Smooth muscle cell (in vitro differentiated cells): ENCODE measurements around the gene PIK3AP1. TPM values are rescaled to one million over a fixed set of nuclear protein-coding genes. Genes with fewer than 3 reads are reported as not detected.

Experiments used
- DNase-seq: peaks from one replicate; lab custom pipeline; 2025; ENCODE audit not compliant: unreplicated experiment; lab: John Stamatoyannopoulos, UW
- H2AFZ ChIP-seq: fragments of 200-600 bp; sonication (generic); 2 replicates; pipeline ENCODE4 v1.6.0; 2016; ENCODE audit warnings: antibody characterized with exemption, low read depth, mild to moderate bottlenecking
- H3F3A ChIP-seq: fragments of 200-600 bp; sonication (generic); 2 replicates; pipeline ENCODE4 v1.6.0; 2017; ENCODE audit warnings: antibody characterized with exemption, low read depth
- H3K27ac ChIP-seq: fragments of 200-600 bp; sonication (generic); 2 replicates; pipeline ENCODE4 v1.5.1; 2016; ENCODE audit warnings: low read depth, mild to moderate bottlenecking
- H3K27me3 ChIP-seq: fragments of 200-600 bp; sonication (generic); 2 replicates; pipeline ENCODE4 v1.6.1; 2016; ENCODE audit warnings: low read depth, mild to moderate bottlenecking
- H3K36me3 ChIP-seq: fragments of 200-600 bp; sonication (generic); 2 replicates; pipeline ENCODE4 v1.5.1; 2016; ENCODE audit warnings: low read depth
- H3K4me1 ChIP-seq: fragments of 200-600 bp; sonication (generic); 2 replicates; pipeline ENCODE4 v1.5.1; 2016; ENCODE audit warnings: low read depth
- H3K4me2 ChIP-seq: fragments of 200-600 bp; sonication (generic); 2 replicates; pipeline ENCODE4 v1.6.0; 2016; ENCODE audit warnings: mild to moderate bottlenecking
- H3K4me3 ChIP-seq: fragments of 200-600 bp; sonication (generic); 2 replicates; pipeline ENCODE4 v1.5.1; 2016; ENCODE audit warnings: mild to moderate bottlenecking
- H3K79me2 ChIP-seq: fragments of 200-600 bp; sonication (generic); 2 replicates; pipeline ENCODE4 v1.6.0; 2016; ENCODE audit warnings: low read depth, mild to moderate bottlenecking
- H3K9ac ChIP-seq: fragments of 200-600 bp; sonication (generic); 2 replicates; pipeline ENCODE4 v1.6.0; 2016; ENCODE audit warnings: low read depth
- H3K9me3 ChIP-seq: fragments of 200-600 bp; sonication (generic); replicated peaks from 2 replicates; pipeline ENCODE4 v1.5.1; 2016; ENCODE audit warnings: low read depth
- H4K20me1 ChIP-seq: fragments of 200-600 bp; sonication (generic); 2 replicates; pipeline ENCODE4 v1.6.0; 2016; ENCODE audit warnings: low read depth
- CTCF ChIP-seq: fragments of 200-600 bp; sonication (generic); IDR thresholded peaks from 2 replicates; pipeline ENCODE4 v1.5.1; 2017; ENCODE audit warnings: borderline replicate concordance, mild to moderate bottlenecking, antibody characterized with exemption; ENCODE audit not compliant: insufficient read depth, poor library complexity, severe bottlenecking
- WGBS: methylation state at CpG from one replicate; pipeline ENCODE4 v1.1.7; 2016; ENCODE audit warnings: low lambda C conversion rate; 5-methylcytosine and 5-hydroxymethylcytosine counted together
- polyA plus RNA-seq: library from polyadenylated mRNA; unstranded; fragments of >200 nt; fragmentation: Nextera tagmentation; extraction: Ambion mirVana; gene quantifications from 2 replicates; pipeline ENCODE4 v1.2.1, GENCODE V29; 2016
- total RNA-seq: library from RNA; depleted of rRNA; stranded (reverse); fragments of >200 nt; gene quantifications from 2 replicates; pipeline ENCODE4 v1.2.3, GENCODE V29; 2014

The PIK3AP1 gene
- total and polyA plus RNA-seq, 2 experiments from 2014 or later = 1.2 TPM; not detected in 1

DNA sequence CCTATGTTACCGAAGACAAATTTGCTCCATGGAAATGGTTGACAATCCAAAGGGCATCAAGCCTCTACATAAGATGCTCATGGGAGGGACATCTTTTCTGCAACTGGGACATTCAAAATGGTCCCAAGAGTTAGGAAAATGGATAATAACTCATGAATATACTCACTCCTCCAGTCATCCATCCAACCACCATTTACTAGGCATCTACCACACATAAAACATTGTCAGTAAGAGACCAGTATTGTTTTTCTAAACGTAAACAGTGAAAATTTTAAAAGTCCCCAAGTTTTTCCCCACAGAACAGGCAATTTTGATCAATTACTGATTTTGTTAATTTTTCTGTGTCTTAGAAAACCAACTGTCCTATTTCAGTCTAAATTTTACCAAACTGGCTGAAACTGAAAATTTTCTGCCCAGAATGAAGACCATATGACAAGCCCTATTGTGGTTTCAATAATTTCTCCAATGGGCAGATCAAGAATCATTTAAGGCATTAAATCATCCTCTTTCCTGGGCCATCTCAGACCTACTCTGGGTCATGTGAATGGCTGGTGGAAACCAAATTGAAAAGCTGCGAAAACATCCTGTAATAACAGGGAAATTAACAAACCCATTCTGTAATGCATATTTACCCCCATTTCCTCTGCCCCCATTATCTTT lies 24.2 kb downstream of the PIK3AP1 start:
- TF ChIP-seq CTCF = no peak
- H2AFZ ChIP-seq = no peak overlapping the region
- no peak overlapping the region for H3K27ac ChIP-seq
- no peak overlapping the region for H3K4me3 ChIP-seq
- no peaks in the 10 kb centered on the region for H3K9me3 ChIP-seq
- no peaks in the 10 kb centered on the region for H4K20me1 ChIP-seq
- no peaks in the 10 kb centered on the region for H3K4me1 ChIP-seq
- H3K79me2 ChIP-seq = no peaks in the 10 kb centered on the region
- no peak overlapping the region for H3K4me2 ChIP-seq
- H3K36me3 ChIP-seq = no peaks in the 10 kb centered on the region
- no peaks in the 10 kb centered on the region for H3F3A ChIP-seq
- 80% methylated on average over 3 of the region's 3 CpGs for WGBS
- DNase-seq = no peak
- H3K9ac ChIP-seq = no peak overlapping the region
- H3K27me3 ChIP-seq = no peaks in the 10 kb centered on the region

- Histone ChIP-seq H3K4me3 (no peak overlapping the region), H3K9me3 (no peaks in the 10 kb centered on the region), H3K4me1 (no peaks in the 10 kb centered on the region), H3K27ac (no peak overlapping the region), H3K79me2 (no peaks in the 10 kb centered on the region), H4K20me1 (no peaks in the 10 kb centered on the region), H3K4me2 (no peak overlapping the region), H3K36me3 (no peaks in the 10 kb centered on the region), H3K9ac (no peak overlapping the region), H3F3A (no peaks in the 10 kb centered on the region), H2AFZ (peak overlapping the region; percentile 10), H3K27me3 (no peaks in the 10 kb centered on the region)
- DNase-seq = no peak
- no peak for TF ChIP-seq CTCF
- WGBS = 82% methylated on average over 1 of the region's 1 CpG
These were observed 24.9 kb downstream of the PIK3AP1 start for GRCh38 chr10:96695366-96695765.

- no peaks in the 10 kb centered on the region for H3K4me1 ChIP-seq
- H3K27me3 ChIP-seq = no peaks in the 10 kb centered on the region
- no peak overlapping the region for H3K9ac ChIP-seq
- no peak overlapping the region for H3K4me3 ChIP-seq
- H3K36me3 ChIP-seq = no peaks in the 10 kb centered on the region
- no peak for TF ChIP-seq CTCF
- no peaks in the 10 kb centered on the region for H3K79me2 ChIP-seq
- H3F3A ChIP-seq = no peaks in the 10 kb centered on the region
- H3K9me3 ChIP-seq = no peaks in the 10 kb centered on the region
- no peak overlapping the region for H3K4me2 ChIP-seq
- 88% methylated on average over 3 of the region's 3 CpGs for WGBS
- DNase-seq = no peak
- no peaks in the 10 kb centered on the region for H4K20me1 ChIP-seq
- H3K27ac ChIP-seq = no peak overlapping the region
- no peak overlapping the region for H2AFZ ChIP-seq
These were observed 26.9 kb downstream of the PIK3AP1 start for GRCh38 chr10:96693431-96693830.

GRCh38 chr10:96692427-96692826 lies 27.9 kb downstream of the PIK3AP1 start:
- no peak overlapping the region for H3K4me2 ChIP-seq
- H2AFZ ChIP-seq = no peak overlapping the region
- 94% methylated on average over 4 of the region's 4 CpGs for WGBS
- TF ChIP-seq CTCF = no peak
- H3K9me3 ChIP-seq = no peaks in the 10 kb centered on the region
- no peak overlapping the region for H3K4me3 ChIP-seq
- H3F3A ChIP-seq = no peaks in the 10 kb centered on the region
- H3K4me1 ChIP-seq = no peaks in the 10 kb centered on the region
- H3K79me2 ChIP-seq = no peaks in the 10 kb centered on the region
- DNase-seq = no peak
- H3K36me3 ChIP-seq = no peaks in the 10 kb centered on the region
- no peaks in the 10 kb centered on the region for H3K27me3 ChIP-seq
- no peak overlapping the region for H3K27ac ChIP-seq
- no peaks in the 10 kb centered on the region for H4K20me1 ChIP-seq
- no peak overlapping the region for H3K9ac ChIP-seq
